ENCODE data around the gene LY6G6F.

The LY6G6F gene, protein sequence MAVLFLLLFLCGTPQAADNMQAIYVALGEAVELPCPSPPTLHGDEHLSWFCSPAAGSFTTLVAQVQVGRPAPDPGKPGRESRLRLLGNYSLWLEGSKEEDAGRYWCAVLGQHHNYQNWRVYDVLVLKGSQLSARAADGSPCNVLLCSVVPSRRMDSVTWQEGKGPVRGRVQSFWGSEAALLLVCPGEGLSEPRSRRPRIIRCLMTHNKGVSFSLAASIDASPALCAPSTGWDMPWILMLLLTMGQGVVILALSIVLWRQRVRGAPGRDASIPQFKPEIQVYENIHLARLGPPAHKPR

GRCh38 chr6:31706599-31706998, at the start of gene LY6G6F:
TSS of gene LY6G6F (plus strand) at chr6:31706866. CDS start at chr6:31706907, 41 bp downstream.
- no peak for DNase-seq

- no peak for DNase-seq
Observed at GRCh38 chr6:31657406-31658157, 49.1 kb upstream of the LY6G6F start.

GRCh38 chr6:31658158-31658688, 48.4 kb upstream of the LY6G6F start:
- no peak for DNase-seq

DNA sequence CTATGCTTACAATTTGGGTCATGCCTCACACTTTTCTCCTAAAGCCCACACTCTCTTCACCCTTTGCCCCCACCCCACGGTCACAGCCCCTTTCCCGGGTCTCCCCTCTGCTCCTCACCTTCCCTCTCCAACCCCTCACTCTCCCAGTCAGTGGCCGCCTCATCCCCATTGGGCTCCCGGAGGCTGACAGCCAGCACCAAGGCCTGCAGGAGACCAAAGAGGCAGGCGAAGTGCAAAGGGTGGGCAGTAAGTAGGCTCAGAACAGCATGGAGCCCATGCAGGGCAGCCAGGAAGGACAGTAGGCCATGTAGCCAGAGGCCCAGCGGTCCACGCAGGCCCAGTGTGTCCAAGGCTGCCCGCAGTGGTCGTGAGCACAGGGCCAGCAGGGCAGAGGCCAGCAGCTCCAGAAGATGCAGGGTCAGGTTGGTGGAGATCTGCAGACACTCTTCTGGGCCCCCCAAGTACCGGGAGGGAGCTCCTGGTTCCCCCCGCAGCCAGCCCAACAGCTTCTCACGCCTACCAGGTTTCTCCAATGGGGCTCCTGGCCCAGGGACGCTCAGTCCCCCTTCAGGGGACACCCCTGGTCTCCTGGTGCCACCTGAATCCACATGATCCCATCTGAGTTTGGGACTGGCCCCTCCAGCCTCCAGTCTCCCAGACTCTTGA, 47.5 kb upstream of the LY6G6F start:
- no peak for DNase-seq

GRCh38 chr6:31659649-31660380, 46.9 kb upstream of the LY6G6F start:
- DNase-seq = peak; percentile 37

GRCh38 chr6:31660381-31661261, 46.0 kb upstream of the LY6G6F start, which contains the start of gene C6orf47:
TSS of gene C6orf47 (minus strand) at chr6:31660778. CDS start at chr6:31659947, 831 bp downstream.
- peak; percentile 94 for DNase-seq

- DNase-seq = no peak
Observed at GRCh38 chr6:31661262-31662123, 45.2 kb upstream of the LY6G6F start.

DNA sequence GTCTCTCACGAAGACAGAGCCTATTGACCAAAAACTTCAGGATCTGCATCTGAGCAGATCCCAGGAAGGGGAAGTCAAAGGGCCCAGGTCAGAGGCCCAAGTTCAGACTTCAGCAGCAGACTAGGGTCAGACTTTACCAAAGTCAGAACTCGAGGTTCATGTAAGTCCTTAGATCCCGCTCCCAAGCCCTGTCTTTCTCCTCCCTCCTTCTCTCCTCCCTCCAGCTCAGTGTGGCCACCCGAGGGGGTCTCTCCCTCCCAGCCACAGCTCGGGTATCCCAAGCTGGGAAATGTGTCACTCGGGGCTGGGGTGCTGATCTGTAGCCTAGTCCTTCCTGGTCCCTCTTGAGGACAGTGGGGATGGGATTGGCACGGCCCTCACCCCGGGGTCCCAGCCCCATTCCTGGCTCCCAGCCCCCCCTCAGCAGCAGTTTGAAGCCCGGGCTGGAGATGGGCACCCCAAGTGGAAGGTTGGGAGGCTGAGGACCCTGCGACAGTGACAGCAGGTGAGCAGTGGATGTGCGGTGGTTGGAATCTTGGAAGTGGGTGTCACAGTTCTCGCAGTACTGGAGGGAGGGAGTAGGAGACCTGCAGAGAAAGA, 44.4 kb upstream of the LY6G6F start:
- no peak for DNase-seq

GRCh38 chr6:31663126-31663960, 43.3 kb upstream of the LY6G6F start:
- DNase-seq = no peak

DNA sequence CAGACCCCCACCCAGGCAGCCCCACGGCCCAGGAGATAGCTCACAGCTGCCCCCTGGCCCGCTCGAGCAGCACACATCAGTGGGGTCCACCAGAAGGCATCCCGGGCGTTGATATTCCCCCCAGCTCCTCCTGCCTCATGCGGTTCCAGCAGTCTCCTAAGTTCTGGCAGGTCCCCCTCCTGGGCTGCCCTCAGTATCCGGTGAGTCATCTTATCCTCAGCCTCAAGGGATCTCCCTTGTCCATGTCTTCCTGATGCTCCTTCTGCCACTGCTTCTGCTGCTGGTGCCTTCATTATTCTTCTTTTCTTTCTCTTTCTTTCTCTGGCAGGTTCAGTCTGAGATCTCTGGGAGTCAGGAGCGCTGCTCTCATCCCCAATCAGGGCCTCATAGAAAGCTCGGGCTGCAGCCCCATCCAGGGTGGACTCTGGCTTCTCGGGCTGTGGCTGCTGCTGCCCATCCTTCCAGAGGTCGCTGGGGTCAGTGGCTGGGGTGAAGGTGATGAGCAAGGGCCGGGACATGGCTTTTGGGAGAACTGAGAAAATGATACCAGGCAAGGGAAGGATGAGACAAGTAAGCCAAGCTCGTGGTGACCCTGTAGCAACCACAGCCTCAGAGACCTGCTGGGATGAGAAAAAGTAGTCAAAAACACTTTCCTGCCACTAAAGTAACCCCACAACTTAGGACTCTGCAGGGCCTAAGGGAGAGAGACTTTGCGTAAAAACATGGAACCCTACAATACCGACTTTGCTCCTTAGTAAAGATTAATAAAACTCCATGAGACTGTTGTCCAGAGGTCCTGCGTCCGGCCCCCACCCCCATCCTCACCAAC, 42.5 kb upstream of the LY6G6F start:
- DNase-seq = peak; percentile 63

DNA sequence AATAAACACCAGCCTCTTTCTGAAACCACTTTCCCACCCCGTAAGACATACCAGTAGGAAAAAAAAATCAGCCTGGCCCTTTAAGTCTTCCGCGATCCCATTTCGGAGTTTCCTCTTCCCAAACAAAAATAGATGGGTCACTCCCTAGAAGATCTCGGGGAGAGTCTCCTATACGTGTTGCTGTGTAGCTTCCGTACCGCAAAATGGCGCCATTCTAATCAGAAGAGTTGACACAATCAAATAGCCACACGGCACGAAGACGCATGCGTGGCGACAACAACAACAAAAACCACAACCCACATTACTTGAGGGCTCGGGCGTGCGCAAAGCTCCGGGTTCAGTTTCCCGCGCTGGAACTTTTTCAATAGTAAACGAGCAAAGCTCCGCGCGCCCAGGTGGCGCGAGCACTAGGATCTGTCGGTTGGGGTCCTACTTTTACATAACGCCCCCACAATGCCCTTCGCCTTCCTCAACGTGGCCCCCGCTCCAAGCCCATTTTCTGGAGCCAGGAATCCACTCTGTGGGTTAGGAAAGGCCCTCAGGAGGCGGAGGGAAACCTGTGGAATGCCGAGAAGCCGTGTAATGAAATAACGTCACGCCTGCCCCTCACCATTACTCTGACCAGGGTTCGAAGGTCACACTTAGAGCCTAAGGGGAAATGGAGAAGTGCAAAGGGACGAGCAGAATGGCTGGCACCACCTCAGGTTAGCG, 41.7 kb upstream of the LY6G6F start, which contains the start of gene GPANK1:
Gene GPANK1 (minus strand): TSS at position 208 of the 711 bp plus-strand sequence. CDS start 519 bp downstream, outside the sequence.
- peak; percentile 98 for DNase-seq

GRCh38 chr6:31665501-31666336, 40.9 kb upstream of the LY6G6F start, which contains the start of gene CSNK2B:
TSS of gene CSNK2B (plus strand) at chr6:31666080. CDS start at chr6:31666832, 752 bp downstream.
- peak; percentile 99 for DNase-seq

DNA sequence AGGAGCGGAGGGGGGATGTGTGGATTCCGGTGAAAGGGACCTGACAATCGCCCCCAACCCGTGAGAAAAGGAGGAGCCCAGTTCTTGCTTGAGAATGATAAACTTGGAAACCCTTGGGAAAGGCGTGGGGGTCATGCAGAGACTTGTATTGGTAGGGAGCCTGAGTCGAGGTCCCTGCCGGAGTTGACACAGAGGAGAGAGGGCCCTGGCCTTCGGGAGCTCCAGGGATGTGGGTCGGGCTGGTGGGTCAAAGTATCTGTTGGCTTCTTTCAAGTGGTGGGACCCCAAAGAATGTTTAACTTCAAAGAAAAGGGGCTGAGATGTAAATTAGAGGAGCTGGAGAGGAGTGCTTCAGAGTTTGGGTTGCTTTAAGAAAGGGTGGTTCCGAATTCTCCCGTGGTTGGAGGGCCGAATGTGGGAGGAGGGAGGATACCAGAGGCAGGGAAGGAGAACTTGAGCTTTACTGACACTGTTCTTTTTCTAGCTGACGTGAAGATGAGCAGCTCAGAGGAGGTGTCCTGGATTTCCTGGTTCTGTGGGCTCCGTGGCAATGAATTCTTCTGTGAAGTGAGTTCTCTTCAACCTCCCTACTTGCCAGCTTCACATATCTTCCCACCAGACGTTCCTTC, 40.2 kb upstream of the LY6G6F start:
- no peak for DNase-seq

- DNase-seq = no peak
Observed at GRCh38 chr6:31669676-31670075, 37.0 kb upstream of the LY6G6F start, which contains the start of gene LY6G5B. TSS of gene LY6G5B (plus strand) at chr6:31669976. CDS start at chr6:31670951, 975 bp downstream.

- DNase-seq = no peak
Observed at GRCh38 chr6:31676322-31676903, 30.3 kb upstream of the LY6G6F start.

Data from NCI-H69 (cell line).